Measurements from ENCODE around the gene HSPB2.

GRCh38 chr11:111954154-111954553 is 41.6 kb downstream of the HSPB2 start:
- TF ChIP-seq CTCF (IDR thresholded peaks at IDR 0.05) (no peak), POLR2A (IDR thresholded peaks at IDR 0.05) (no peak), EP300 (IDR thresholded peaks at IDR 0.05) (no peak)

Data from ovary (tissue), 3 donors.